ENCODE measurements around the gene NAALADL1. TPM values are rescaled to one million over a fixed set of nuclear protein-coding genes. Genes with fewer than 3 reads are reported as not detected.

Gene NAALADL1, protein sequence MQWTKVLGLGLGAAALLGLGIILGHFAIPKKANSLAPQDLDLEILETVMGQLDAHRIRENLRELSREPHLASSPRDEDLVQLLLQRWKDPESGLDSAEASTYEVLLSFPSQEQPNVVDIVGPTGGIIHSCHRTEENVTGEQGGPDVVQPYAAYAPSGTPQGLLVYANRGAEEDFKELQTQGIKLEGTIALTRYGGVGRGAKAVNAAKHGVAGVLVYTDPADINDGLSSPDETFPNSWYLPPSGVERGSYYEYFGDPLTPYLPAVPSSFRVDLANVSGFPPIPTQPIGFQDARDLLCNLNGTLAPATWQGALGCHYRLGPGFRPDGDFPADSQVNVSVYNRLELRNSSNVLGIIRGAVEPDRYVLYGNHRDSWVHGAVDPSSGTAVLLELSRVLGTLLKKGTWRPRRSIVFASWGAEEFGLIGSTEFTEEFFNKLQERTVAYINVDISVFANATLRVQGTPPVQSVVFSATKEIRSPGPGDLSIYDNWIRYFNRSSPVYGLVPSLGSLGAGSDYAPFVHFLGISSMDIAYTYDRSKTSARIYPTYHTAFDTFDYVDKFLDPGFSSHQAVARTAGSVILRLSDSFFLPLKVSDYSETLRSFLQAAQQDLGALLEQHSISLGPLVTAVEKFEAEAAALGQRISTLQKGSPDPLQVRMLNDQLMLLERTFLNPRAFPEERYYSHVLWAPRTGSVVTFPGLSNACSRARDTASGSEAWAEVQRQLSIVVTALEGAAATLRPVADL
- total RNA-seq = 2.0 and 7.1 TPM in 2 replicates

GRCh38 chr11:65058419-65059054 is at the start of gene NAALADL1:
NAALADL1 (minus strand) TSS chr11:65058553; CDS start chr11:65058521, 32 bp downstream.

DNA sequence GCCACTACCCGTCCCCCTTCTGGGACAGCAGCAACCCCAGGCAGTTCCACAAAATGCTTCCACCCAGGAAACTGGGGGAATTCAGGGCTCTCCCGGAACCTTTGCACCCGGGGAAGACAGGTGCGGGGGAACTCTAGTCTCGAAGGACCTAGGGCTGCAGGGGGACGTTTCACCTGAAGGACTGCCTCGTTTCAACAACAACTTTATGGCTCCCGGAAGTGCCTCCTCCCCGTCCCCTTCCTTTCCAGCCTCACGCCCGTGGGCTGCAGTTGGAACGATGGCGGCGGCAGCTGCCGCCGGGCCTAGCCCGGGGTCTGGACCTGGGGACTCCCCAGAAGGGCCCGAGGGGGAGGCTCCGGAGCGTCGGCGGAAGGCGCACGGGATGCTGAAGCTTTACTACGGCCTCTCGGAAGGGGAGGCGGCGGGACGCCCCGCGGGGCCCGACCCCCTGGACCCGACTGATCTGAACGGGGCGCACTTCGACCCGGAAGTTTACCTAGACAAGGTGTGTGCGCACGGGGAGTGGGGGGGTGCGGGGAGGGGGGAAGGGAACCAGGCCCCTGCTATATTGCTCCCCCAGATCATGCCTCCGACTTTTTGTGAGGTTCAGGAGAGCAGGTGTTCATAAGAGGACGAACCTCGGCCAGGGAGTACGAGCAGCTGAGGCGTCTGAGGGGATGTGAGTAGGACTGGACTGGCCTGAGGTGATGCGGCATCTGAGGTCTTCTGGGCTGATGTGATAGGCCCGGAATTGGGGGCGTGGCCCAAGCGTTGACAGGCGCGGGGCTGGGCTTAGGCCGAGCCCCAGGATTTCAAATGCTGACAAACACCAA is 37.8 kb upstream of the NAALADL1 start, which contains the start of gene VPS51:
TSS of gene VPS51 (plus strand) at position 241 of the 833 bp plus-strand sequence. CDS start at position 278, 37 bp downstream.

GRCh38 chr11:65083834-65084597 is 25.7 kb upstream of the NAALADL1 start, which contains the start of the genes CDCA5 and ZFPL1:
CDCA5 (minus strand) TSS chr11:65084040; CDS start chr11:65083978, 62 bp downstream.
ZFPL1 (plus strand) TSS chr11:65084222; CDS start chr11:65084699, 477 bp downstream.

GRCh38 chr11:65040847-65041622 is 17.3 kb downstream of the NAALADL1 start, which contains the start of gene SAC3D1:
SAC3D1 (plus strand) TSS chr11:65041210; CDS start chr11:65041293, 83 bp downstream.

DNA sequence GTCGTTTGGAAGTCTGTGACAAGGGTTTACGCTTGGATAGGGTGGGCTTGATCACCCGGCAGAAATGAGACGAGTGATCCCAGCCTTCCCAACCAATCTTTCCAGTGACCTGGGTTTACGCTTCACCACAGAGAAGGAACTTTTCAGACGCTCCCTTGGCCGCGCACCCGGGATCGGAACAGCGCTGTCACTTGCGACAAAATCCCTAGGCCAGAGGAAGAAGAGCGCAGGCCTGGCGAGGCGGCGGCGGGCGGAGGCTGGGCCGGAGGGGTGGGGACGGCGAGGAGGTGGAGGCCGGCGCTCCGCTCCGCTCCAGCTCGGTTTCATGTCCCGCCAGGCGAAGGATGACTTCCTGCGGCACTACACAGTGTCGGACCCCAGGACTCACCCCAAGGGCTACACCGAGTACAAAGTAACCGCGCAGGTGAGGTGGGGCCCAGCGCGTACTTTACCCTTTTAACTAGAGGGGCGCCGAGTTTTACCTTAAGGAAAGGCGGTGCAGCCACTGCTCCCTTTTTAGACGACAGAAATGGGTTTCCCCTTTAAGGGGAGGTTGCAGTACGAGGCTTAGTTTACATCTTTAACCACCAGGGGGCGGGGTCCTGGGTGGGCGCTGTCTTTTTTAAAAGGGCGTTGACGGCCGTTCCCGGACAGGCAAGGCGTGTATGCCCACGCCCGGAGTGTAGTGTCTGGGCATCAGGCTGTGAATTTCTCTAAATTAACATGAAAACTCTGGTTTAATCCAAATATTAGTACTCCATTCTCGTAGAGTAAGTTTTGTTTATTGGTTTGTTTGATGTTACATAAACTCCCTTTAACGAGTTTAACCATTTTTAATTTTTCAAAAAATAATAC is 30.9 kb downstream of the NAALADL1 start, which contains the start of gene SNX15:
TSS of gene SNX15 (plus strand) at position 227 of the 855 bp plus-strand sequence. CDS start at position 326, 99 bp downstream.

GRCh38 chr11:65013888-65014725 is 44.2 kb downstream of the NAALADL1 start, which contains the start of gene ARL2:
ARL2 (plus strand) TSS chr11:65014160; CDS start chr11:65014208, 48 bp downstream.

DNA sequence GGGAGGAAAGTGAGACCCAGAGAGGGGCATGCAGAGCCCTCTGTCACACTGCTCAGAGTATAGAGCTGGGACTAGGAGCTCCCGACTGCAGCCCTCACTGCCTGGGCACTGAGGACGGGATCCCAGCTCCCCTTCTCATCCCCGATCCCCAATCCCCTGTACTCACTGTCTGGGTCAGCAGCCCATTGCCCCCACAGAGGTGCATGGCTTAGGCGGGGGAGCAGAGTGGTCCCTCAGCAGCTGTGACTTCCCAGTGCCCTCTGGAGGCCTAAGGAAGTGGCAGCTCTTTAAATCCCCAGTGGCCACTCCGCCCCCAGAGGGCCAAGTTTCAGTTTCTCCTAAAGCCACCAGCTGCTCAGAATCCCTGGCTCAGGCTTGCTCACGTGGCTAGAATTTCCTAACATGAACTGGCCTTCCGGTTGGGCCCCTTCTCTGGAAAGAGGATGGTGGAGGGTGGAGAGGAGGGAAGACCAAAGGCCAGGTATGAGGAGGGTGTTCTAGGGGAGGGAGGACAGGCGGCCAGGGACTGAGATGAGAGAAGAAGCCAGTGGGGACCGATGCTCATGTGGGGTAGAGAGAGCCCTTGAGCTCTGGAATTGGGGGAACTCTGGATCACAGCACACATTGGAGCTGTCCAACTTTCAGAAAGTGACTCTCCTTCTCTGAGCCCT is 61.5 kb downstream of the NAALADL1 start, which contains the start of gene BATF2:
TSS of gene BATF2 (minus strand) at position 262 of the 671 bp plus-strand sequence. CDS start at position 205, 57 bp downstream.

Other genes starting within 250 kb of the NAALADL1 start
- gene MEN1, start 248.0 kb downstream of the NAALADL1 start, total RNA-seq = 21.9 and 28.4 TPM in 2 replicates
- 15.9 and 17.4 TPM in 2 replicates for gene CDC42BPG, start 213.9 kb downstream of the NAALADL1 start, total RNA-seq
- 43.7 and 57.8 TPM in 2 replicates for gene EHD1, start 179.9 kb downstream of the NAALADL1 start, total RNA-seq
- gene ATG2A, start 141.3 kb downstream of the NAALADL1 start, total RNA-seq = 18.2 and 19.0 TPM in 2 replicates
- gene PPP2R5B, start 133.9 kb downstream of the NAALADL1 start, total RNA-seq = 14.8 and 16.2 TPM in 2 replicates
- not detected in 2 replicates for gene GPHA2, start 122.7 kb downstream of the NAALADL1 start, total RNA-seq
- gene MAJIN, start 86.4 kb downstream of the NAALADL1 start, total RNA-seq = not detected in 2 replicates
- gene BATF2, start 61.6 kb downstream of the NAALADL1 start, total RNA-seq = 0.09 TPM in 1 of 2 replicates, not detected in the other
- 118 and 132 TPM in 2 replicates for gene ARL2, start 44.4 kb downstream of the NAALADL1 start, total RNA-seq
- 10.2 and 14.2 TPM in 2 replicates for gene SNX15, start 31.1 kb downstream of the NAALADL1 start, total RNA-seq
- 32.7 and 34.4 TPM in 2 replicates for gene SAC3D1, start 17.3 kb downstream of the NAALADL1 start, total RNA-seq
- gene CDCA5, start 25.5 kb upstream of the NAALADL1 start, total RNA-seq = 13.9 and 14.8 TPM in 2 replicates
- gene ZFPL1, start 25.7 kb upstream of the NAALADL1 start, total RNA-seq = 30.1 and 48.6 TPM in 2 replicates
- 195 and 359 TPM in 2 replicates for gene VPS51, start 37.7 kb upstream of the NAALADL1 start, total RNA-seq
- 80.3 and 96.7 TPM in 2 replicates for gene TM7SF2, start 53.3 kb upstream of the NAALADL1 start, total RNA-seq
- gene ZNHIT2, start 59.1 kb upstream of the NAALADL1 start, total RNA-seq = 28.4 and 54.3 TPM in 2 replicates
- 609 and 906 TPM in 2 replicates for gene FAU, start 63.6 kb upstream of the NAALADL1 start, total RNA-seq
- gene MRPL49, start 63.8 kb upstream of the NAALADL1 start, total RNA-seq = 54.8 and 80.0 TPM in 2 replicates
- gene SYVN1, start 76.0 kb upstream of the NAALADL1 start, total RNA-seq = 12.7 and 18.1 TPM in 2 replicates
- not detected in 2 replicates for gene SPDYC, start 111.7 kb upstream of the NAALADL1 start, total RNA-seq
- 594 and 598 TPM in 2 replicates for gene CAPN1, start 123.4 kb upstream of the NAALADL1 start, total RNA-seq
- 15.4 and 51.9 TPM in 2 replicates for gene POLA2, start 203.4 kb upstream of the NAALADL1 start, total RNA-seq

Data from airway epithelial cell (primary cell).